ENCODE results near the gene SLC2A8.

SLC2A8 gene

GRCh38 chr9:127404631-127405030 lies 7.7 kb downstream of the SLC2A8 start:
- DNase-seq: no peak

- DNase-seq: no peak
Observed at GRCh38 chr9:127405344-127406125, 8.6 kb downstream of the SLC2A8 start.

GRCh38 chr9:127406799-127407491 lies 10.0 kb downstream of the SLC2A8 start:
- DNase-seq: no peak

DNA sequence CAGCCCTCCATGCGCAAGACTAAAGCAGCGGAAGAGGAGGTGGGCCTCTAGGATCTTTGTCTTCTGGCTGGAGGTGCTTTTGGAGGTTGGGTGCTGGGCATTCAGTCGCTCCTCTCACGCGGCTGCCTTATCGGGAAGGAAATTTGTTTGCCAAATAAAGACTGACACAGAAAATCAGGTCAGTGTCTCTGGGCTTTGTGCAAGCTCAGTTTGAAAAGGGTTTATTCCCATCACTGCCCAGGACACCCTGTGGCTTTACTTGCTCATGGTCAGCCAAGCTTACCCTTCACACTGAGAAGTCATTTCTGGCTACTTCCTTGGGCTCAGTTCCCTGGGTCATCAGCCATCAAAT lies 10.5 kb downstream of the SLC2A8 start:
- no peak for DNase-seq

DNA sequence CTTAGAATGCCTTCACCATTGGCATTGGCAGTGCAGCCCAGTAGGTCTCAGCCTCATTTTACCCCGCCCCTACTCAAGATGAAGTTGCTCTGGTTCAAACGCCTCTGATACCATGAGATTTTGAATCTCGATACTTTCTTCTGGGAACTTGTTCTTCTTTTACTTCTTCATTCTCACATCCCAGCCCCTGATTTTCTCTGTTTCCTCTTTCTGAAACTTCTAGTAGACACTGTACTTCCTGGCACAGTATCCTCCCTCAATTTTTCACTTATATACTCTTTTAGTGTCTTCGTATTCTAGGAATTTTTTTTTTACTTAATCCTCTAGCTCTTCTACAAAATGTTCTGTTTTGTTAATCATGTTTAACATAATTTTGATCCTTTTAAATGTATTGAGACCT lies 14.2 kb downstream of the SLC2A8 start:
- DNase-seq: no peak

- no peak for DNase-seq
Observed at GRCh38 chr9:127415141-127415540, 18.2 kb downstream of the SLC2A8 start.

GRCh38 chr9:127415657-127416056 lies 18.7 kb downstream of the SLC2A8 start:
- DNase-seq: no peak

DNA sequence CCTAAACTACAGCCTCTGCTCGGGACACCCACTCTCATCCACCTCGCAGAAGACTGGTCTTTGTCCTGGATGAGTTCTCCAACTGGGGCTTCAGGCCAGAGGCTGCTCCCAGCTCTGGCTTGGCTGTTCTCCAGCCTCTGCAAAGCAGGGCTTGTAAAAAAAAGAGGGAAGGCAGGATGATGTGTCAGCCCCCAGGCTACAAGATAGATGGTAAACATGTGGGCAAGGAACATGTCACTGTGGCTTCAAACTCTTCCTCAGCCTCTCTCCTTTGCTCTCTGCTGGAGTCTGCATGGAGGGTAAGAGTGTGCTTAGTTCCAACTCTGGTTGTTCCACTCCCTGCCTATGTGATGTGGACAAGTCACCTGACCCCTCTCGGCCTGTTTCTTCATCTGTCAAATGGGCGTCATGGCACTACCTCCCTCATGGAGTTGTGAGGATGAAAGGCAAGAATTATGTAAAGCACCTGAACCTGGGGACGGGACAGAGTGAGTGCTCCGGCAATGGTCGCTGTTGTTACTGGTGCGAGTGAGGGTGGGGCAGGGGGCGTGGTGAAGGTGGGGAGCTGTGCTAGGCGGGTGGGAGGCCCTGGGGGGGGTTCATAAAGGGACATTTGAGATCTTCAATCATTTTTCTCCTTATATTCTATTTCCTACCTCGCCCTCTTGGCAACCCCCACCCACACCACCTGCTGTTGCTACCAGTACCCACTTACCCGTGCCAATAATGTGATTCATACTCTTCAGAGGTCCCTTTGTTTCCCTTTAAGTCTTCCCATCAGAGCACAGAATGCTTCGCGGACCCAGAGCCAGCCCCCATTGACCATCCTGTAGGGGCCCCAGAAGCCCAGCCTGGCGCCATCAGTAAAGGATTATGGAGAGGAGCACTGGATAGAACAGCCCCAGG lies 20.4 kb downstream of the SLC2A8 start:
- DNase-seq: no peak

DNA sequence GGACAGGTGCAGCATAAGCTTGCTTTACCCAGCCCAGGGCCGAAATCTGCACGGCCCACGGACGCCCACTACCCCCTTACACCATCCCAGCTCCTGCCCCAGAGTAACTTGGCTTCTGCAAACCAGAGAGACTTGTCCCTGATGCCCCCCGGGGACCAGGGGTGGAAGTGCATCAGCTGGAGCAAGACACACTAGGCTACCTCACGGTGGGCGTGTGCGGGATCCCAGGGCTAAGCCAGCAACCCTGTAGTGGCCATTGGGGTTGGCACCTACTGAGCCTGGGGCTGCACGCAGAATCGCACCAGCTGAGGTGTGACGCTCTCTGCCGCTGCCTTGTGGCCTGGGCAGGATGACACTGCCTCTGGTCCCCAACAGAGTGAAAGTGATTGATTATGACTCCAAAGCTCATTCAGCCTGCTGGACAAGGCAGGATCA lies 21.1 kb downstream of the SLC2A8 start:
- no peak for DNase-seq

DNA sequence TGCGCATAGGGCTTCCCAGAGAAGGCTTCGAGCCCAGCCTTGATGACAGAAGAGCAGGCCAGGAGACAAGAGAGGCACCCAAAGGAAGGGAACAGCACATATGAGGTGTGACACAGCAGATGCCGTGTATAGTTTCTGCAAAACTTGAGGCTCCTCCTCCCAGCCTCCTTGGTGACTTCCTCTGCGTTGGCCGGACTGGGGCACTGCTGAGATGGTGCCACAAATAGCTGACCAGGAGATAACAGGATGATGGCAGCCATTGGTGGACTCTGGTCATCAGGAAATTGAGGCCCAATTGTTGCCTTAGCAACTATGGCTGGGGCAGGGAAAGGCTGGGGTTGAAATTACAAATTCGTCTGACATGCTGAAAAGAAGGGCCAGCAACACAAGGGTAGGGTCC lies 22.4 kb downstream of the SLC2A8 start:
- DNase-seq: no peak

DNA sequence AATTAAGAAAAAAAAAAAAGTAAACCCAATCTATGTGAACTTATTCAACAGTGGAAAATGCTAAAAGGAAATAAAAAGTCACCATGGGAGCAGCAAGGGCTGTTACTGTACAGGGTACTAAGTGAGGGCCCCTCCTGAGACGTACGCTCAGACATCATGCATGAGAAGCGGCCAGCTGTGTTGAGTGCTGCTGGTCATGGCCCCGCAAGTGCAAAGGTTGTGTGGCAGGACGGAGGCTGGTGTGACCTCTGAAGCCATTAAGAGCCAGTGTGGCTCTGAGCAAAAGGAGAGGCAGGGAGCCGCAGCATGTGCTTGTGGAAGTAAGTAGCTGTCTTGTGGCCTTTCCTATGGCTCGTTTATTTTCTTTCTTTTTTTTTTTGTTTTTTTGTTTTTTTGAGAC lies 24.1 kb downstream of the SLC2A8 start:
- no peak for DNase-seq

- DNase-seq: no peak
Observed at GRCh38 chr9:127422133-127422782, 25.3 kb downstream of the SLC2A8 start.

DNA sequence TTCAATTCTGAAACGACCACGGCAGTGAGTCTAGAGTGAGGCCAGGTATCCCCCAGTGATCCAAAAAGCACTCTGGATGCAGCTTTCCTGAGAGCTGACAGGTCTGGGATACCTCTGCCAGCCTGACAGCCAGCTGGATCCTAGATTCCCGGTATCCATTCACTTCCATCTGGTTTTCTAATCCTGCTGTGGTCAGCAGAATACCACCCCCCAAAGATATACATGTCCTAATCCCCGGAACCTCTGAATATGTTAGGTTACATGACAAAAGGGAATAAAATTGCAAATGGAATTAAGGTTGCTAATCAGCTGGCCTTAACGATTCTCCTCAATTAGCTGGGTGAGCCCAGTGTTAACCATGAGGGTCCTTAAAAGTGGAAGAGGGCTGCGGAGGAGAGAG lies 25.8 kb downstream of the SLC2A8 start:
- no peak for DNase-seq

DNA sequence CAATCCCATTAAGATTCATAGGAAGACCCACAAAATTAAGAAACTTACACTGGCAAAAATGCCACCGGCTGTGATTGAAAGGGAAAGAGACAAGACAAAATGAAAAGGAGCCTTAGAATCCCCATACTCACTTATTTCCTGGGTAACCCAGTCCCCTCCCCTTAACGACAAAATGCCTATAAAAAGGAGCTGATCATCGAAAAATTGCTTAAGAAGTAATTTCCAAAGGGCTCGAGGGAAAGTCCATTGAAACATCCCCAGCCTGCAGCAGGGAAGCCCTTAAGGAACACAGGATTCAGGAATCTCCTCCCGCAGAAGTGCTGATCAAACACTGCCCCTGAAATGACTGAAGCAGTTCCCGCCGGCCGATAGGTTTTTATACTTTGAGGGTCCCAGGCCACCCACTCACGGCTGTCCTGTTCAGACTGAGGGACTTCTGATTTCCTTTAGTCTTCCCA lies 26.5 kb downstream of the SLC2A8 start:
- no peak for DNase-seq

DNA sequence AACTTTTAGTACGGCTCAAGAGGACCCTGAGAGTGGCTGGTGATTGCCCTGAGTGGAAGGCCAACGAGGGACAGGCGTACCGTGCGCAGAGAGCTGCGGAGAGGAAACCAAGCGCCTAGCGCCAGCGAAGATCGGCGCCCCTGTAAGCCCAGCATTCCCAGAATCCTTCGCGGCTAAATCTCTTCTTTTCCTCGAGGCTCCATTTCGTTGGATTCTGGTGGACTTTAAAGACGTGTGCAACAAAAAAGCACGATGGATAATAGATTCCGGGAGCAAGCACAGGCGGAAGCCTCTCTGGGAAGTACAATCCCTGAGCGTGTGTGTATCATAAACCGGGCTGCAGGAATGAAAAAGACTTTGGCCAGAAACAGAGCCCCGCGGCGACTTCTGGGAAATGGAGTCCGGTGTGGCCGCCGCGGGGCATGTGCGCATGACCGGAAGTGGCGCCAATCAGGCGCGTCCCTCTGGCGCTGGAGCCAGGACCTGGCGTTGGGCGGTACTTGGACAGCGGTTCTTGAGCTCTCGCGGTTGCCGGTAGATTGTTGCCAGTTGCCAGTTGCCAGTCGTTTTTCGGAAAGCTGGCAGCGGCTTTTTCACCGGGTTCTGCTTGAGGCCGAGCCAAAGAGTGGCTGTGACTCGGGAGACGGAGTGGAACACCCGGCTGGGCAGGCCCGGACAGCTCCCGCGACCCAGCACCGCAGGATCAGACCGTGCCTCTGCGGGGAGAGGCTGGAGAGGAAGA lies 27.1 kb downstream of the SLC2A8 start, which contains the start of gene ZNF79:
TSS of gene ZNF79 (plus strand) at position 449 of the 742 bp plus-strand sequence. CDS start 406 bp downstream, outside the sequence.
- peak; percentile 83 for DNase-seq

- no peak for DNase-seq
Observed at GRCh38 chr9:127424676-127424999, 27.7 kb downstream of the SLC2A8 start.

GRCh38 chr9:127426756-127427155 lies 29.8 kb downstream of the SLC2A8 start:
- DNase-seq: no peak

DNA sequence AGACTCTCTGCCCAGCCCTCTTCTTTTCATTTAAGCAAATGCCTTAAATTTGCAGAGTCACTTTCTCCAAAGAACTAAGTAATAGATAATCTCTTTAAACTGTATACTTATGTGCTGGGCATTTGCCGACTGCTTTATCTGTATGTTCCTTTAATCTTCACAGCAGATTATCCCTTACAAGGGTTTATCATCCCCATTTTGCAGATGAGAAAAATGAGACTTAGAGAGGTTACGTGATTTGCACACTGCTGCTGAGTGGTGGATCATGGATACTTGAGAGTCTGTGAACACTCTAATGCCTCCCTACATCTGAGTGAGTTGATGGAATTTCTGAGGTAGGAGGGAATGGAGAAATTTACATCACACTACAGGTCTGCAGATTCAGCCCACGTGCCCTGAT lies 31.4 kb downstream of the SLC2A8 start:
- DNase-seq: no peak

- DNase-seq: no peak
Observed at GRCh38 chr9:127430415-127430814, 33.4 kb downstream of the SLC2A8 start.

GRCh38 chr9:127437497-127438264 lies 40.7 kb downstream of the SLC2A8 start:
- DNase-seq: no peak

GRCh38 chr9:127438394-127438793 lies 41.4 kb downstream of the SLC2A8 start:
- DNase-seq: no peak
